GM12878 (cell line): ENCODE measurements around the gene MLKL.

Experiments
- CHD2 ChIP-seq: IDR thresholded peaks from 2 replicates; pipeline ENCODE4 v1.6.1; 2011; ENCODE audit warnings: low read depth, low read length, improper control_type of control experiment, borderline replicate concordance
- CHD4 ChIP-seq: fragments of 200-600 bp; sonication (generic); IDR thresholded peaks from 2 replicates; pipeline ENCODE4 v1.6.1; 2016; ENCODE audit warnings: mild to moderate bottlenecking
- CREM ChIP-seq: IDR thresholded peaks from 2 replicates; pipeline ENCODE4 v1.6.1; 2014; ENCODE audit warnings: antibody characterized with exemption, low read depth
- HDAC2 ChIP-seq: fragments of 200-600 bp; sonication (generic); IDR thresholded peaks from 2 replicates; pipeline ENCODE4 v1.6.1; 2017
- MEF2B ChIP-seq: fragments of 450-650 bp; IDR thresholded peaks from 2 replicates; pipeline ENCODE4 v1.6.1; 2018; ENCODE audit warnings: mild to moderate bottlenecking, moderate library complexity; ENCODE audit not compliant: partially characterized antibody, poor library complexity, severe bottlenecking
- POLR2A ChIP-seq: IDR thresholded peaks from 2 replicates; pipeline ENCODE4 v1.6.1; 2011; ENCODE audit warnings: low read depth, mild to moderate bottlenecking, low read length
- SIN3A ChIP-seq: IDR thresholded peaks from 2 replicates; pipeline ENCODE4 v1.6.1; 2012; ENCODE audit warnings: low read depth, low read length, improper control_type of control experiment
- TF ChIP-seq, protein P1 (sequence below): IDR thresholded peaks from 2 replicates; pipeline ENCODE4 v1.6.1; 2012; ENCODE audit warnings: low read depth, low read length, improper control_type of control experiment
- TF ChIP-seq, protein P2 (sequence below): IDR thresholded peaks from 2 replicates; pipeline ENCODE4 v1.6.1; 2012; ENCODE audit warnings: mild to moderate bottlenecking, low read depth, low read length

DNA sequence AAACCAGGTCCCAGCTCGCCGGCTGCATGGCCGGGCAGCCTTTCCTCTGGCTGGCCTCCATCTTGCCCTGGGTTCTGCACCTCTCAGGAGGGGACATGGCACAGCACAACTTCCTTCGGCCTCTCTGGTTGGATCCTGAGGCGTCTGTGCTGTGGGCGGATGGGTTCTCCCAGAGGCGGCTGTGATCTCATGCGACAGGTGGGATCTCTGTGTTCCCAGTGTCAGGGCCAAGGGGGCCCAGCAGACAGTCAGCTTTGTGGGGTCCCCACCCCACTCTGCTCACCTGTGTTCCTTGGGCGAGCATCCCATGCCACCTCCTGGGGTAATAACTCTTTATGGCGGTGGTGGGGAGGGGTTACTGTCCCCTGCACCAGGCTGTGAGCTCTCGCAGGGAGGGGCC lies 38.2 kb upstream of the MLKL start:
- TF ChIP-seq POLR2A (no peak), CHD4 (no peak), MEF2B (no peak), CHD2 (no peak), HDAC2 (no peak), CREM (no peak), SIN3A (no peak)
- TF ChIP-seq, protein P1, sequence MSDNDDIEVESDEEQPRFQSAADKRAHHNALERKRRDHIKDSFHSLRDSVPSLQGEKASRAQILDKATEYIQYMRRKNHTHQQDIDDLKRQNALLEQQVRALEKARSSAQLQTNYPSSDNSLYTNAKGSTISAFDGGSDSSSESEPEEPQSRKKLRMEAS, result no peak
- TF ChIP-seq, protein P2, sequence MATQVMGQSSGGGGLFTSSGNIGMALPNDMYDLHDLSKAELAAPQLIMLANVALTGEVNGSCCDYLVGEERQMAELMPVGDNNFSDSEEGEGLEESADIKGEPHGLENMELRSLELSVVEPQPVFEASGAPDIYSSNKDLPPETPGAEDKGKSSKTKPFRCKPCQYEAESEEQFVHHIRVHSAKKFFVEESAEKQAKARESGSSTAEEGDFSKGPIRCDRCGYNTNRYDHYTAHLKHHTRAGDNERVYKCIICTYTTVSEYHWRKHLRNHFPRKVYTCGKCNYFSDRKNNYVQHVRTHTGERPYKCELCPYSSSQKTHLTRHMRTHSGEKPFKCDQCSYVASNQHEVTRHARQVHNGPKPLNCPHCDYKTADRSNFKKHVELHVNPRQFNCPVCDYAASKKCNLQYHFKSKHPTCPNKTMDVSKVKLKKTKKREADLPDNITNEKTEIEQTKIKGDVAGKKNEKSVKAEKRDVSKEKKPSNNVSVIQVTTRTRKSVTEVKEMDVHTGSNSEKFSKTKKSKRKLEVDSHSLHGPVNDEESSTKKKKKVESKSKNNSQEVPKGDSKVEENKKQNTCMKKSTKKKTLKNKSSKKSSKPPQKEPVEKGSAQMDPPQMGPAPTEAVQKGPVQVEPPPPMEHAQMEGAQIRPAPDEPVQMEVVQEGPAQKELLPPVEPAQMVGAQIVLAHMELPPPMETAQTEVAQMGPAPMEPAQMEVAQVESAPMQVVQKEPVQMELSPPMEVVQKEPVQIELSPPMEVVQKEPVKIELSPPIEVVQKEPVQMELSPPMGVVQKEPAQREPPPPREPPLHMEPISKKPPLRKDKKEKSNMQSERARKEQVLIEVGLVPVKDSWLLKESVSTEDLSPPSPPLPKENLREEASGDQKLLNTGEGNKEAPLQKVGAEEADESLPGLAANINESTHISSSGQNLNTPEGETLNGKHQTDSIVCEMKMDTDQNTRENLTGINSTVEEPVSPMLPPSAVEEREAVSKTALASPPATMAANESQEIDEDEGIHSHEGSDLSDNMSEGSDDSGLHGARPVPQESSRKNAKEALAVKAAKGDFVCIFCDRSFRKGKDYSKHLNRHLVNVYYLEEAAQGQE, result no peak
